Measurements from ENCODE around the gene TRAM2. TPM values are rescaled to one million over a fixed set of nuclear protein-coding genes. Genes with fewer than 3 reads are reported as not detected.

TRAM2 gene
- total RNA-seq, 1 experiment from 2014 or later, result 13.4 TPM

GRCh38 chr6:52573295-52573694 lies 3.6 kb downstream of the TRAM2 start (continued):
- TF ChIP-seq, protein P1, sequence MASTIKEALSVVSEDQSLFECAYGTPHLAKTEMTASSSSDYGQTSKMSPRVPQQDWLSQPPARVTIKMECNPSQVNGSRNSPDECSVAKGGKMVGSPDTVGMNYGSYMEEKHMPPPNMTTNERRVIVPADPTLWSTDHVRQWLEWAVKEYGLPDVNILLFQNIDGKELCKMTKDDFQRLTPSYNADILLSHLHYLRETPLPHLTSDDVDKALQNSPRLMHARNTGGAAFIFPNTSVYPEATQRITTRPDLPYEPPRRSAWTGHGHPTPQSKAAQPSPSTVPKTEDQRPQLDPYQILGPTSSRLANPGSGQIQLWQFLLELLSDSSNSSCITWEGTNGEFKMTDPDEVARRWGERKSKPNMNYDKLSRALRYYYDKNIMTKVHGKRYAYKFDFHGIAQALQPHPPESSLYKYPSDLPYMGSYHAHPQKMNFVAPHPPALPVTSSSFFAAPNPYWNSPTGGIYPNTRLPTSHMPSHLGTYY (CRISPR knock-in tag; IDR thresholded peaks at IDR 0.05), result no peak
- no peak for TF ChIP-seq NR2C2 (CRISPR knock-in tag; IDR thresholded peaks at IDR 0.05)
- TF ChIP-seq, protein P2, sequence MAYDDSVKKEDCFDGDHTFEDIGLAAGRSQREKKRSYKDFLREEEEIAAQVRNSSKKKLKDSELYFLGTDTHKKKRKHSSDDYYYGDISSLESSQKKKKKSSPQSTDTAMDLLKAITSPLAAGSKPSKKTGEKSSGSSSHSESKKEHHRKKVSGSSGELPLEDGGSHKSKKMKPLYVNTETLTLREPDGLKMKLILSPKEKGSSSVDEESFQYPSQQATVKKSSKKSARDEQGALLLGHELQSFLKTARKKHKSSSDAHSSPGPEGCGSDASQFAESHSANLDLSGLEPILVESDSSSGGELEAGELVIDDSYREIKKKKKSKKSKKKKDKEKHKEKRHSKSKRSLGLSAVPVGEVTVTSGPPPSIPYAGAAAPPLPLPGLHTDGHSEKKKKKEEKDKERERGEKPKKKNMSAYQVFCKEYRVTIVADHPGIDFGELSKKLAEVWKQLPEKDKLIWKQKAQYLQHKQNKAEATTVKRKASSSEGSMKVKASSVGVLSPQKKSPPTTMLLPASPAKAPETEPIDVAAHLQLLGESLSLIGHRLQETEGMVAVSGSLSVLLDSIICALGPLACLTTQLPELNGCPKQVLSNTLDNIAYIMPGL (CRISPR knock-in tag; IDR thresholded peaks at IDR 0.05), result no peak
- no peak for TF ChIP-seq FOXK1 (CRISPR knock-in tag; IDR thresholded peaks at IDR 0.05)
- TF ChIP-seq NR3C1 (CRISPR knock-in tag; conservative IDR thresholded peaks at IDR 0.05; ENCODE audit: low read depth), result no peak
- TF ChIP-seq TEAD1 (CRISPR knock-in tag; IDR thresholded peaks at IDR 0.05), result no peak
- TF ChIP-seq, protein P3, sequence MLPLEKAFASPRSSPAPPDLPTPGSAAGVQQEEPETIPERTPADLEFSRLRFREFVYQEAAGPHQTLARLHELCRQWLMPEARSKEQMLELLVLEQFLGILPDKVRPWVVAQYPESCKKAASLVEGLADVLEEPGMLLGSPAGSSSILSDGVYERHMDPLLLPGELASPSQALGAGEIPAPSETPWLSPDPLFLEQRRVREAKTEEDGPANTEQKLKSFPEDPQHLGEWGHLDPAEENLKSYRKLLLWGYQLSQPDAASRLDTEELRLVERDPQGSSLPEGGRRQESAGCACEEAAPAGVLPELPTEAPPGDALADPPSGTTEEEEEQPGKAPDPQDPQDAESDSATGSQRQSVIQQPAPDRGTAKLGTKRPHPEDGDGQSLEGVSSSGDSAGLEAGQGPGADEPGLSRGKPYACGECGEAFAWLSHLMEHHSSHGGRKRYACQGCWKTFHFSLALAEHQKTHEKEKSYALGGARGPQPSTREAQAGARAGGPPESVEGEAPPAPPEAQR (CRISPR knock-in tag; IDR thresholded peaks at IDR 0.05), result no peak
- TF ChIP-seq ZNF219 (CRISPR knock-in tag; IDR thresholded peaks at IDR 0.05; ENCODE audit: borderline replicate concordance), result no peak
- no peak for TF ChIP-seq ZNF512 (CRISPR knock-in tag; IDR thresholded peaks at IDR 0.05; ENCODE audit: borderline replicate concordance)

GRCh38 chr6:52572536-52572935 lies 4.3 kb downstream of the TRAM2 start:
- Mint-ChIP-seq H3K4me3 (no peak overlapping the region), H3K27ac (peak overlapping the region; percentile 82), H3K9me3 (no peaks in the 10 kb centered on the region), H3K27me3 (ENCODE audit: low read depth) (peaks cover 3% of the 10 kb centered on the region; the same call in 1 of the 2 replicates), H3K36me3 (no peaks in the 10 kb centered on the region), H3K4me1 (peaks cover 81% of the 10 kb centered on the region)
- TF ChIP-seq ZNF317 (CRISPR knock-in tag; IDR thresholded peaks at IDR 0.05; ENCODE audit: borderline replicate concordance, low read depth) (no peak), MYBL2 (CRISPR knock-in tag; IDR thresholded peaks at IDR 0.05) (no peak), TEAD1 (CRISPR knock-in tag; IDR thresholded peaks at IDR 0.05) (no peak)
- TF ChIP-seq, protein P4, sequence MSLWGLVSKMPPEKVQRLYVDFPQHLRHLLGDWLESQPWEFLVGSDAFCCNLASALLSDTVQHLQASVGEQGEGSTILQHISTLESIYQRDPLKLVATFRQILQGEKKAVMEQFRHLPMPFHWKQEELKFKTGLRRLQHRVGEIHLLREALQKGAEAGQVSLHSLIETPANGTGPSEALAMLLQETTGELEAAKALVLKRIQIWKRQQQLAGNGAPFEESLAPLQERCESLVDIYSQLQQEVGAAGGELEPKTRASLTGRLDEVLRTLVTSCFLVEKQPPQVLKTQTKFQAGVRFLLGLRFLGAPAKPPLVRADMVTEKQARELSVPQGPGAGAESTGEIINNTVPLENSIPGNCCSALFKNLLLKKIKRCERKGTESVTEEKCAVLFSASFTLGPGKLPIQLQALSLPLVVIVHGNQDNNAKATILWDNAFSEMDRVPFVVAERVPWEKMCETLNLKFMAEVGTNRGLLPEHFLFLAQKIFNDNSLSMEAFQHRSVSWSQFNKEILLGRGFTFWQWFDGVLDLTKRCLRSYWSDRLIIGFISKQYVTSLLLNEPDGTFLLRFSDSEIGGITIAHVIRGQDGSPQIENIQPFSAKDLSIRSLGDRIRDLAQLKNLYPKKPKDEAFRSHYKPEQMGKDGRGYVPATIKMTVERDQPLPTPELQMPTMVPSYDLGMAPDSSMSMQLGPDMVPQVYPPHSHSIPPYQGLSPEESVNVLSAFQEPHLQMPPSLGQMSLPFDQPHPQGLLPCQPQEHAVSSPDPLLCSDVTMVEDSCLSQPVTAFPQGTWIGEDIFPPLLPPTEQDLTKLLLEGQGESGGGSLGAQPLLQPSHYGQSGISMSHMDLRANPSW (CRISPR knock-in tag; conservative IDR thresholded peaks at IDR 0.05; ENCODE audit: low read depth), result no peak
- POLR2A ChIA-PET, result no interaction called here
- ATAC-seq (no peak), DNase-seq (ENCODE audit: low spot score) (no peak)
- CTCF ChIA-PET, result no interaction called here

- ATAC-seq, result no peak
- H3K4me3 Mint-ChIP-seq, result no peak overlapping the region
- peaks cover 3% of the 10 kb centered on the region; the same call in 1 of the 2 replicates for H3K27me3 Mint-ChIP-seq (ENCODE audit: low read depth)
- H3K4me1 Mint-ChIP-seq, result peaks cover 88% of the 10 kb centered on the region
- POLR2A ChIA-PET, result interaction anchor here (0.6 kb wide), 1 partner anchor 78 kb away, joined by 4 read pairs; no protein-coding TSS in a partner anchor
- no peaks in the 10 kb centered on the region for H3K9me3 Mint-ChIP-seq
- no peak for TF ChIP-seq JUN (CRISPR knock-in tag; IDR thresholded peaks at IDR 0.05)
- no peak for TF ChIP-seq SMAD3 (CRISPR knock-in tag; IDR thresholded peaks at IDR 0.05; ENCODE audit: borderline replicate concordance)
- no peak for TF ChIP-seq TP53 (CRISPR knock-in tag; IDR thresholded peaks at IDR 0.05)
- TF ChIP-seq HMGA2 (CRISPR knock-in tag; IDR thresholded peaks at IDR 0.05), result no peak
- TF ChIP-seq, protein P1 (CRISPR knock-in tag; IDR thresholded peaks at IDR 0.05), result no peak
- TF ChIP-seq NFATC4 (CRISPR knock-in tag; IDR thresholded peaks at IDR 0.05), result no peak
- DNase-seq (ENCODE audit: low spot score), result no peak
- H3K27ac Mint-ChIP-seq, result 0 out of 2 replicates have a peak overlapping the region, but pooled peaks have one; percentile 34
- H3K36me3 Mint-ChIP-seq, result no peaks in the 10 kb centered on the region
- CTCF ChIA-PET, result interaction anchor here (1.3 kb wide), 1 partner anchor 192 kb away, joined by 3 read pairs; the partner anchor contains the start of gene GSTA2
These were observed 5.6 kb downstream of the TRAM2 start for GRCh38 chr6:52571099-52571755.
